Activated CD4-positive, CD25-positive, alpha-beta regulatory T cell treated with anti-CD3 and anti-CD28 coated beads, Interleukin-2, amount 50 U/mL, for 16 hours (primary cell): ENCODE results near the gene BSG.
A peak's percentile ranks its signal among the peaks of the same experiment; 100 is the strongest.
"Not testable (repeated sequence)": the region's sequence is repeated elsewhere in the genome, so short reads cannot be mapped to it uniquely, and the experiment has no call there.

Experiments
- DNase-seq: peaks from one replicate; pipeline ENCODE4 v3.0.0-alpha.2; 2020; ENCODE audit warnings: low read depth, low spot score

BSG gene

GRCh38 chr19:604355-604754 is 32.0 kb downstream of the BSG start:
- no peak for DNase-seq

DNA sequence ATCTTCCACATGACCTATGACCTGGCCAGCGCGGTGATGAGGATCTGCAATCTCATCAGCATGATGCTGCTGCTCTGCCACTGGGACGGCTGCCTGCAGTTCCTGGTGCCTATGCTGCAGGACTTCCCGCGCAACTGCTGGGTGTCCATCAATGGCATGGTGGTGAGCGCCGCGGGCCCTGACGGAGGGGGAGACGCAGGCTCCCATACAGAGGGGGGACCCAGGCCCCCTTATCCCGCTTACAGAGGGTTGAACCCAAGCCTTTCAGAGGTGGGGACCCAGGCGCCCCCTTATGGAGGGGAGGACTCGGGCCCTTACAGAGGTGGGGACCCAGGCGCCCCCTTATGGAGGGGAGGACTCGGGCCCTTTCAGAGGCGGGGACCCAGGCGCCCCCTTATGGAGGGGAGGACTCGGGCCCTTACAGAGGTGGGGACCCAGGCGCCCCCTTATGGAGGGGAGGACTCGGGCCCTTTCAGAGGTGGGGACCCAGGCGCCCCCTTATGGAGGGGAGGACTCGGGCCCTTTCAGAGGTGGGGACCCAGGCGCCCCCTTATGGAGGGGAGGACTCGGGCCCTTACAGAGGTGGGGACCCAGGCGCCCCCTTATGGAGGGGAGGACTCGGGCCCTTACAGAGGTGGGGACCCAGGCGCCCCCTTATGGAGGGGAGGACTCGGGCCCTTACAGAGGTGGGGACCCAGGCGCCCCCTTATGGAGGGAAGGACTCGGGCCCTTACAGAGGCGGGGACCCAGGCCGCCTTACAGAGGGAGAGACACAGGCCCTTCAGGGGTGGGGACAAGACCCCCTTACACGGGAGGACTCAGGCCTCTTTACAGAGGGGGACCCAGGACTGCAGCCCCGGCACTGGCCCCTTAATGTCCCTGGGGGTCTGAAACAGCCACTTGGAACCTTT is 32.9 kb downstream of the BSG start:
- not testable (repeated sequence) for DNase-seq

DNA sequence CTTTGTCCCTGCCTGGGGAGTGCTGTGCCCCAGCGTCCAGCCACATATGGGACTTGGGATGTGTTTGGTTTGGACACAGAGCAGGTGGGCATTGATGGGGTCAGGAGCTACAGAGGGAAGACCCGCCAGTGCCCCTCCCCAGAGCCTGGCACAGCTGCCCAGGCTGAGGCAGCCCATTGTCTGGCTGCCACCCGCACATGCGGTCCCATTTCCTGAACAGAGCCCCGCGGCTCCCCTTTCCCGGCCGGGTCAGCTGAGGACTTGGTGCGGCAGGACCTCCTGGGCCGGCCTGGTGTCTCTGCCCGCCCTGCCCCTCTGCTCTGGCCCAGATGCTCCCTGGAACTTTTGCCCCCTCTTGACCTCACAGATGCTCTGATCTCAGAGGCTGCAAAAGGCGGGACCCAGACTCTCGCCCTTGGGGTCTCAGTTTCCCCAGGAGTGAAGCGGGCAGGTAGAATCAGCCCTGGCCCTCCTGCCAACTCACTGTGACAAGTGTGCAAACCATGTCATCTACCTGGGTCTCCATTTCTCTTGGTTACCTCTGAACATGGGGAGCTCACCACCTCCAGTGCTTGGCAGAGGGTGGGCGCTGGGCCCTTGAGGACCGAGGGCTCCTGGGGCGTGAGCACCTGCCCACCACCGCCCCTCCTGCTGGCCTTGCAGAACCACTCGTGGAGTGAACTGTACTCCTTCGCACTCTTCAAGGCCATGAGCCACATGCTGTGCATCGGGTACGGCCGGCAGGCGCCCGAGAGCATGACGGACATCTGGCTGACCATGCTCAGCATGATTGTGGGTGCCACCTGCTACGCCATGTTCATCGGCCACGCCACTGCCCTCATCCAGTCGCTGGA is 35.1 kb downstream of the BSG start:
- no peak for DNase-seq

GRCh38 chr19:608155-609003 is 36.0 kb downstream of the BSG start:
- no peak for DNase-seq

- no peak for DNase-seq
Observed at GRCh38 chr19:609004-609346, 36.6 kb downstream of the BSG start.

- DNase-seq = no peak
Observed at GRCh38 chr19:610071-610800, 37.8 kb downstream of the BSG start.

DNA sequence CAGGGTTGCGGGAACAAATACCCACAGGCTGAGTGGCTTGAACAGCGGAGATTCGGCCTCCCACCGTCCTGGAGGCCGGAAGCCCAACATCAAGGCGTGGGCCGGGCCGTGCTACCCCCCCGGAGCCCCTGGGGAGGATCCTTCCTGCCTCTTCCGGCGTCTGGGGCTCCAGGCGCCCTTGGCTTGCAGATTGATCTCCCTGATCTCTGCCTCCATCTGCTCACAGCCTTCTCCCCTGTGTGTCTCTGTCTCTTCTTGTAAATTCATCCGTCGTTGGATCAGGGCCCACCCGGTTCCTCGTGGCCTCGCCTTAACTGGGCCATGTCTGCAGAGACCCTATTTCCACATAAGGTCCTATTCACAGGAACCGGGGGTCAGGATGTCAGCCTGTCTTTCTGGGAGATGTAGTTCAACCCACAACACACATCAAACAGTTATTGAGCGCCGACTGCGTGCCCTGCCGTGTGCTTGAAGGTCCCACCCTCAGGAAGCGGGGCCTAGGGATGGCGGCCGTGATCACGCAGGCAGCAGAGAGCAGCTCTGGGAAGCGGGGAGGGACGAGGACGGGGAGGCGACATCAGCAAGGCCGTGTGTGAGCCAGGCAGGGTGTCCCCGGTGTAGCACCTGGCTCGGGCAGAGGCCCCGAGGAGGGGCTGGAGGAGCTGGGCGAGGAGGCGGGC is 38.5 kb downstream of the BSG start:
- DNase-seq = no peak

GRCh38 chr19:611481-611868 is 39.1 kb downstream of the BSG start:
- DNase-seq = peak; percentile 36

GRCh38 chr19:612941-613340 is 40.5 kb downstream of the BSG start:
- DNase-seq = no peak

- DNase-seq = no peak
Observed at GRCh38 chr19:613732-614567, 41.6 kb downstream of the BSG start.

GRCh38 chr19:615619-616018 is 43.2 kb downstream of the BSG start:
- no peak for DNase-seq

- no peak for DNase-seq
Observed at GRCh38 chr19:616062-616700, 43.8 kb downstream of the BSG start.

- DNase-seq = no peak
Observed at GRCh38 chr19:616747-617526, 44.5 kb downstream of the BSG start.

GRCh38 chr19:617551-618246 is 45.3 kb downstream of the BSG start:
- no peak for DNase-seq

DNA sequence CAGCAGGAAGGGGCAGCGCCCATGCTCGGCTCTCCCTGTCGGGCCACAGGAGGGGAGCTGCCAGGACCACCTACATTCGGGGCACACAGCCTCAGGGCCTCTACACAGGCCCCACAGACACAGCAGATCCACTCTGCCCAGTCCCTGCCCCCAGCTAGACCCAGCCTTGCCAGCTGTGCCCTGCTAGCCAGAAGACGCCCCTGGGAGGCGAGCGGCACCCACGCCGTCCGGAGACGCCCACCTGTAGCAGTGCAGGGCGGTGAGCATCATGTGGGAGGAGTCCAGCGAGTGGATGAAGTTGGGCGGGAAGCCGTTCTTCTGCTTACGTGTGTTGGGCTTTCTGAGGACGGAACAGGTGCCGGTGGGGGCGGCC is 45.8 kb downstream of the BSG start:
- DNase-seq = no peak

DNA sequence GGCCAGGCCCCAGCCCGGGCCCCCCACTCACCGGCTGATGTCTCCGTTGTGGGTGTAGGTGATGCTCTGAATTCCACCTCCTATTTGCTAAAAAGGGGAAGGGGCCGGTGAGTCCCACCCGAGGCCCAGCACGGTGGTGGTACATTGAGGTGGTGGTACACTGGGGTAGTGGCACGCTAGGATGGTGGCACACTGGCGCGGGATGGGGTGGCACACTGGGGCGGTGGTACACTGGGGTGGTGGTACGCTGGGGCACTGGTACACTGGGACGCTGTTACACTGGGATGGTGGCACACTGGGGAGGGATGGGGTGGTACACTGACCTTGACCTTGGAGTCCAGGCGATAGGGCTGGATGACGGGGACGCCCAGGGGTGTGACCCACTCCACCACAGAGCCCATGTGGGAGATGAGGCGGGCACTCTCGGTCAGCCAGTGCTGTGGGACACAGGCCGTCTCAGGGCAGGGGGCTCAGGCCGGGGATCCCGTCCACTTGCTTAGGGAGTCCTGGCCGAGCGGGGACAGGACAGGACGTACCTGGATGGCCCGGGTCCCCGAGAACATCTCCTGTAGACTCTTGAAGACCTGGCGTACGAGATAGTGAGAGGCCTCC is 46.4 kb downstream of the BSG start:
- DNase-seq = no peak

- DNase-seq = no peak
Observed at GRCh38 chr19:619286-620002, 47.0 kb downstream of the BSG start.
